ENCODE data around the gene XKRX.

XKRX gene

DNA sequence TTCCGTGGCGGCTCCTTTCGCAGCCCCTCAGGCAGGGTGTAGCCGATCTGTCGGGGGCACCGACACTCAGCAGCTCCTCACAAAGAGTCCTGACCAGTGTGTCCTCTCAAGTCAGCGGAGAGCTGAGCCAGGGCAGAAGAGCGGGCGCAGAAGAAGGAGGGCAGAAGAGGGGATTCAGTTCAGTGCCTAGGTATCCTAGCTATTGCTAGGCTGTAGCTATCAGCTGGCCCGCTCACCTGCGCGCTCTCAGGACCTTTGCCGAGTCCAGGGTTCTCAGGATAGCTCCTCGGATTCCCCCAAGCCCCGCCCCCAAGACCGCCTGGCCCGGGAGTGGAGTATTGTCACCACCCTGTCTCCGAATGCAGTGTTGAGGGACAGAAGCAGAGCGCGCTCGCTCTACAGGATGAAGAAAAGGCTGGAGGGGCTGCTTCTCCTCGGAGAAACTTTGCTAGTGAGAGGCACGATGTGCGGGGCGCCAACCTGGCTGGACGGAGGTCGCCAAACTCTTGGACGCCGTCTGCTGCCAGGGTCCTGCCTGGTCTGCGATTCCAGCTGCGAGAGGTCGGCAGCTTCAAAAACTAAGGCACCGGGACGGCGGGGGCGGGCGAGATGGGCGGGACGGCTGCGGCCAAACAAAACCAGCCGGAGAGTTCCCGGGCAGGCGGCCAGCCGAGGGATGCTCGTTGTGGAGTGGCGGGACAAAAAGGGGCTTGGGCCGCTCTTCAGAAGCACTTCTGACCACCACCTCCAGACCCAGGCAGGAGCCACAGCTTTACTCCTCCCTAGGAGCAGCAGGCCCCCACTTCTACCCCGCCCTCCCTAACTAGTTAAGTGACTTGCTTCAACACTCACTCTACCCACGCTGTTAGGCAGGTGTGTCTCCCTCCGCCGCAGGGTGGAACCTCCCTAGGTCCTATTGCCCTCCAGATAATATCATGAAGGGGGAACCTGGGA, at the start of gene XKRX:
Gene XKRX (minus strand): TSS at position 258 of the 954 bp plus-strand sequence. CDS start 613 bp downstream, outside the sequence.
- DNase-seq (ENCODE audit: low spot score): no peak
- no peak for FAIRE-seq

DNA sequence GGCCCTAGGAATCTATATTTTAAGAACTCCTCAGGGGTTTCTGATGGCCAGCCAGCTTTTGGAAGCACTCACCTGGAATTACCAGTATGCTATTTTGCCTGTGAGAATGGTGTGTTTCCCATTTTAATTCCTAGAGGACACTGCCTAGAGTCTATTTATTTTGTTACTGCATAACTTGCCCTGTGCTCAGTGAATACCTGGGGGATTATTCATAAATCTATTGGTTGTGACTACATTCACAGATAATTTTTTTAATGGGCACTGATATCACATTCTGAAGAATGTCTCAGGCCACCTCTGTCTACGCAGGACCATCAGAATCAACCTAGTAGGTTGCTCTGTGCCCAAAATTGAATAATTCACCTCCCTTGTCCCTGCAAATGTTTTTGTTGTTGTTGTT, 47.5 kb upstream of the XKRX start:
- FAIRE-seq (no peak), DNase-seq (ENCODE audit: low spot score) (no peak)

DNA sequence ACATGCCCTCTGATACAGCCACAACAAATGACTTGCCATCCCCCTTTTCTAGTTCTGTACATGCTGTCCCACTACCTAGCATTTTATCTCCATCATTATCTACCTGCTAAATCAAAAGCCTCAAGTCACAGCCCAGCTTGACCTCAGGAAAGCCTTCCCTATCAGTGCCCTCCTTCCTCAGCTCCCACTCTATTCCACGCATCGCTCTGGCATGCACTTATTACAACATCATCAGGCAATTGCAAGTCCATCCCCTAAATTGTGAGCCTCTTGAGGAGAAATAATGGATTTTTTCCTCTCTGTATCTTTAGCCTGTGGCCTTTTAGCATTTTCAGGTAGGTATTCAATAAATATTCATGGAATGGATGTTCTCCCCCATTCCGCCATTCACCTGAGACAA, 46.5 kb upstream of the XKRX start:
- FAIRE-seq (no peak), DNase-seq (ENCODE audit: low spot score) (no peak)

DNA sequence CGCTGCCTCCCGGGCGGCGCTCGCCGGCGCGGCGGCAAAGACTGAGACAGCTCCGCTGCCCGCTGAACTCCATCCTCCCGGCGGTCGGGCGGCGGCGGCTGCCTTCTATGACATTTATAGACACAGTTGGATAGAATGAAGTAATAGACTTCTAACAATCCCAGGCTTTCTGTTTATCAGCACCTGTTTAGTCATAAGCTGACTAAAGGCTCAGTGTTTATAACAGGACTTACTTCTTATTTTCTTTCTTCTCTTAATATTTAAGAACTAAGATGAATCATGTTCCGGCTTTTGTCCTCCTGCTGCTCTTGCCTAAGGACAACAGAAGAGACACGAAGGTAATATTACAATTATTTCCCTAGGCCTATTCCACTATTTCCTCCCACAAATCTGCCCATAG, 44.7 kb upstream of the XKRX start:
- FAIRE-seq (no peak), DNase-seq (ENCODE audit: low spot score) (no peak)

DNA sequence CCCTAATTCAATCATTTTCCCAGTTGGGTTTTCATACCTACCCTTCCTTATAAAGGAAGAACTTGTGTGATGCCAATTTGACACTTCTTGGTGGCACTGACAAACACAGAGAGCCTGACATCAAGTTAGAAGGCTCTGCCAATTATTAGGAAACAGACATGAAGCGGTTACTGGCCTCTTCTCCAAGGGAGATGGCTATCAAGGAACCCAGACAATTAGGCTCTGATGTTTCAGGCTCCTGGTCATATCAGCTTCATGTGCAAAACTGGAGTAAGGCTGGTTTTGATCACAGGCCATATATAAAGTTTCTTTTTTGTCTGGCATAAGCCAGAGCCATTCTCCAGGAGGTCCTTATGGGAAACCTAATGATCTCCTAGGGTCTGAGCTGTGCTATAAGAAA, 41.2 kb upstream of the XKRX start:
- FAIRE-seq: no peak

DNA sequence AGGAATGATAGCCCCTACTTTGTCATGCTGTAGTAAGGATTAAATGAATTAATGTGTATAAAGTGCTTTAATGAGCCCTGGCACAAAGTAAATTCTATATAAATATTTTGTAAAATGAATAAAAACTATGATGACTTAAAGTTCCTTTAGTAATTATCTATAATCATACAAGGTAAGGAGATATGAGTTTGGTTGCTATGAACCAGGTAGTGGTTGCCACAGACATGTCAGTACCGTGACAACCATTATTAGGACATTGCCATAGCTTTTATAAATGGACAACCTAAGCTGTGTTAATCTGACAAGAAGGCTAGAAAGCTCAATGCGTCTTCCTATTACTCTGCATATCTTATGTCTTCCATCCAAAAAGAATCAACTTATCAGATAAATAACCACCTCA, 40.7 kb upstream of the XKRX start, which contains the start of gene ARL13A:
Gene ARL13A (plus strand): TSS at position 301 of the 400 bp plus-strand sequence. CDS start 3,982 bp downstream, outside the sequence.
- FAIRE-seq (no peak), DNase-seq (ENCODE audit: low spot score) (no peak)

More for the DNA sequence above, 41.2 kb upstream of the XKRX start:
- no peak for DNase-seq (ENCODE audit: low spot score)

DNA sequence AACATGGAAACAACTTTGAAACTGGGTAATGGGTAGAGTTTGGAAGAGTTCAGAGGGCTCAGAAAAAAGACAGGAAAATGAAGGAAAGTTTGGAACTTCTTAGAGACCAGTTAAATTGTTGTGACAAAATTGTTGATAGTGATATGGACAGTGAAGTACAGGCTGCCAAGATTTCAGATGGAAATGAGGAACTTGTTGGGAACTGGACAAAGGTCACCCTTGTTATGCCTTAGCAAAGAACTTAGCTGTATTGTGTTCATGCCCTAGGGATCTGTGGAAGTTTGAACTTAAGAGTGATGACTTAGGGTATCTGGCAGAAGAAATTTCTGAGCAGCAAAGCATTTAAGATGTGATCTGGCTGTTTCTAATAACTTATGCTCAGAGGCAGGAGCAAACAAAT, 35.6 kb upstream of the XKRX start:
- FAIRE-seq (no peak), DNase-seq (ENCODE audit: low spot score) (no peak)

DNA sequence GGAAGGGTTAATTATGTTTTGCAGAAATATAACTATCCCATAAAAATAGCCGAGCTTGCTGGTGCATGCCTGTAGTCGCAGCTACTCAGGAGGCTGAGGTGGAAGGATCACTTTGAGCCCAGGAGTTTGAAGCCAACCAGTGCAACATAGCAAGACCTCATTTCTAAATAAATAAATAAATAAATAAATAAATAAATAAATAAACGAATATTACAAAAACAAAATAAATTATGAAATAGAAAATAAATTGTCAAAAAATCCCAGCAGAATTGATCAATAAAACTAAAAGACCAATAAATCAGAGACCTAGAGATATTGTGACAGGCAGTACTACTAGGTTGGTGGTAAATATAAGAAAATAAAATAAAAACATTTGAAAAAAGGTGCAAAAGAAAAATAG, 34.1 kb upstream of the XKRX start:
- FAIRE-seq (no peak), DNase-seq (ENCODE audit: low spot score) (no peak)

DNA sequence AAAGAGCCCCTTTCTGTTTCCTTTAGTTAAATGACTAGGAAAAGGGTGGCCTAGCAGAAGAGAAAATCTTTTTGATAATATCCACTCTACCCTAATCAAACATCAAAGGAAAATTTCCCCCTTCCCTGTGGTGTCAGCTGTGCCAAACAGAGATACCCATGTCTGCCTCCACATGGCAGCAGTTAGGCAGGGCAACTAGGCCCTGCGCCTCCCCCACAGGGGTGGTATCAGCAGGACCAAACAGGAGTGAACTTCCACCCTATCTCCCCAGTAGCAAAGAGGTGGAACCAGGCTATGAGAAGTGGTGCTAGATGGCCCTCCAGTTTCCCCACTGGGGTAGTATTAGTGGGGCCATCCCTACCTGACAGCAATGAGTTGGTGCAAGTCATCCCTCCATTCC, 19.8 kb upstream of the XKRX start:
- DNase-seq (ENCODE audit: low spot score) (no peak), FAIRE-seq (no peak)

DNA sequence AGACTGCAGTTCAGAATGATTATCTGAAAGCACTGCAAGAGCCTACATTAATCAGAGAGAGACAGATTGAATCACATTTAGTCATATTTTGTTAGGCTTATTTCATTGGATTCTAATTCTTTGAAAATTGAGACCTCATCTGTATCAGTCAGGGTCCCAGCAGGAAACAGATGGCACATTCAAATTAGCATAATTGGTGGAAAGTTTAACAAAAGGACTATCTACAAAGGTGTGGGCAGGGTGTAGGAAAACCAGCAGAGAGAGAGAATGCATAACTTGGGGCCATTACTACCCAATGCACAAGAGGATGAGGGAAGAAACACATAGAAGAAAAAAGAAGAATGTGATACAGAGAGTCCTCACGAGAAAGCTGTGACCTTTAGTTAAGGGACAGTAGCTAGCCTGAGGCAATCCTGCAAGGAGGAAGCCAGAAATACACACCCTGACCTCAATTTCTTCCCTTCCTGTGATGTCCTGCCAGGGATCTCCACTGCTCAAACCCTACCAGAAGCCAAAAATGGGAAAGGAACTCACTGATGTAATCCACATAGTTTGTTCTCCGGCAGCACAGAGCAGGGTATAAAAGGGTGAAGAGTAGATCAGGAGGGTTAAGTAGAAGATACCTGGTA, 17.7 kb upstream of the XKRX start:
- FAIRE-seq (no peak), DNase-seq (ENCODE audit: low spot score) (no peak)

DNA sequence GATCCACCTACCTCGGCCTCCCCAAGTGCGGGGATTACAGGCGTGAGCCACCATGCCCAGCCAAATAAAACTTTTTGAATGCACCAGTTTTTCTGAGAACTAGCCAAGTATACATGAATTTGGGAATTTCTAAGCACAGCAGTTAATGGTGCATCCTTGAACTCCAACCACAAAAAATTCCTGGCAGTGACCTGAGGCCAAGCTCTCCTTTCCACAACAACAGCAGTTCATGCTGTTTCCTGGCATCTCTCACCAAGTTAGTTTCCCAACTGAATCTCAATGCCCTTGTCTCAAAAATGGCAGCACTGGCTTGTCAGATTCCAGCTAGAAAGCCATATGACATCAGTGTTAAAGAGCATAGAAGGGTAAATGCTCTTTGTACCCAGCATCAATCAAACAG, 15.9 kb upstream of the XKRX start:
- FAIRE-seq (no peak), DNase-seq (ENCODE audit: low spot score) (no peak)

DNA sequence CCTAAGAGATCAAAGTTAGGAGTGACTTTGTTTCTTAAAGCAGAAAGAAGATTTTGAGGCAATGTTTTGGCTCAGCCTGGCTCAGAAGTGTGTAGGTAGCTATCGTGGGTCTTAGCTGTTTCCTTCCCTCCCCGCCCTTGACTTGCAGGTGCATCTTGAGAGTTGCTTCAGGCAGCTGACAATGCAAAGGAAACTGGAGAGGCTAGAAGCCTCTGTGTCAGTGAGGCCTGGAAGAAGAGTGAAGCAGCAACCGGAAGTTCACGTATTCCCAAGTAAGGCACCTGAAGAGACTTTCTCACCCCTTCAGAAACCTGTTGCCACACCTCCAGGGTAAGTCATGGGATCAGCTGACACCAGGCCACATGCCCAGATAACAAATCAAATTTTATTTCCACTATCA, 10.6 kb upstream of the XKRX start:
- FAIRE-seq (no peak), DNase-seq (ENCODE audit: low spot score) (no peak)

DNA sequence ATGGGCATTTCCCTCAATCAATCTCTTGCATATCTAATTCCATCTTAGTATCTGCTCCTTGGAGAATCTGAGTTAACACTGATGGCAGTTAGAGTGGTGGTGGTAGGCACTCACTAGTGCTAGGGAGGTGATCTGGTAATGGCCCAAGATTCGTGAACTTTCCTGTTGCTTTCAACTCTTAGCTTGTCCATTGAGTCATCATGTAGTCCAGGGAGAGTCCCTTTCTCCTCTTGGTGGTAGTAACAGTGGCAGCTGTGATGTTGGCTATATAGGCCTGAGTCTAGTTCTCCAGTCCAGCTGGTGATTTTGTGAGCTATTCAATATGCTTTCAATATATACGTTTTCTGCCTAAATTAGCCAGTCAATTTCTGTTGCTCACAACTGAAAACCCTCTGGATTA, 7.0 kb upstream of the XKRX start:
- FAIRE-seq: no peak

DNA sequence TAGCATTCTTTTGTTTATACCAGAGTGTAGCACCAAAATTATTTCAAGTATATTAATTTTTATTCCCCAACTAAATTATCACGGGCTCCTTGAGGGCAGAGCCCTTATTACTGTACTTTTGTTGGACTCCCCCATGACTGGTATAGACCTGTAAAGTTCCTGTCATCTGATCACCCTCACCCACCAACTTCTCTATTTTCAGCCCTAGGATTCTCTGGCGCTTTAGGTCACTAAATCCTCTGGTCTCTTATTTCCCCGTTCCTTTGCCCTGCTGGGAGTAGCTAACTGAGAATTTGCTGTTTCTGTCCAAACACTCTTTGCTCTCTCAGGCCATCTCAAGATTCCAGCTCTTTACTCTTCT, 3.2 kb upstream of the XKRX start:
- FAIRE-seq: no peak
- DNase-seq (ENCODE audit: low spot score): no peak

More for the DNA sequence above, 7.0 kb upstream of the XKRX start:
- DNase-seq (ENCODE audit: low spot score): no peak

DNA sequence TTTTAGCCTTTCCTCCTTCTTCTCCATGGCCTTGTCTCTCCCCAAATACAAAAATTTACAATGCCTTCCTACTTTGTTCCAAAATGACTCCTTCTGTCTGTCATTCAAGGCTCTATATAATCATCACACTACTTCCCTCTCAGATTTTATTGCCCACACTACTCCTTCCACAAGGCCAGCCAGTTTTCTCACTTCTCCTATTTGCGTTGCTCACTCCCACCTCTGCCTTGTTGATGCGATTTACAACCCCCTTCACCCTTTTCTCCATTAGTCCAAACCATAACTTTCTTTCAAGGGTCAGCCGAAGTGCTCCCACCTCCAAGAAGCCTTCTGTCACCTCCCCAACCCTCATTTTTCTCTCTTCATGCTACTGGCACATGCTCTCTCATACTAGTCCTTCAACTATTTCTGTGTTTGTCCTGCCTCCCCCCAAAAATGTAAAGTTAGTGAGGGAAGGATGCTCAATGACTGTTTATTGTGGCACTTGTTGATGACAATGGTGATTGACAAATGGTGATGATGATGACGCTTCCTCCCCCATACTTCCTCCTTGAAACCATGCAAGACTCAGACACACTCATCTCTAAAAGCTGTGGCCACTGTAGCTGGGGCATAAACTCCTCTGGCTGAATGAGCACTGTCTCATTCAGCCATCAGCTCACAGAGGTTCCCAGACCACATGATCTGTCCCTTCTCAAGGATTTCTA, 2.7 kb upstream of the XKRX start:
- DNase-seq (ENCODE audit: low spot score) (no peak), FAIRE-seq (no peak)

DNA sequence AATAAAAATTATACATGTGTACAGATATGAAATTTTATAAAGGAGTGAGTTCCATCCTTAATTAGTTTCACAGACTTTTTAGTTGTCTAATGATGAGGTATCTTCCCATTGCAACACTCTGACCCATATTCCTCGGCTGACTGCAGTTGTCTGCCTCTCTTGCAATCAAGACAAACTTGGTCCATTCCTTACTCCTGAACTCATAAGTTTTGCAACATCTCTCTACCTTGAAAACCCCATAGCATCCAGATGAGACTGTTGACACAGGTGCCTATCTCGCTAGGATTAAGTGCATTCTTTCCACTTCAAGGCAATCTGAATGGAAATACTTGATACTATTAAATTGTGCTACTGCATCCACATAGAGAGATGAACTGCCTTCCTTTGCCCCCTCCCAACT, 2.3 kb downstream of the XKRX start:
- DNase-seq (ENCODE audit: low spot score) (no peak), FAIRE-seq (no peak)

DNA sequence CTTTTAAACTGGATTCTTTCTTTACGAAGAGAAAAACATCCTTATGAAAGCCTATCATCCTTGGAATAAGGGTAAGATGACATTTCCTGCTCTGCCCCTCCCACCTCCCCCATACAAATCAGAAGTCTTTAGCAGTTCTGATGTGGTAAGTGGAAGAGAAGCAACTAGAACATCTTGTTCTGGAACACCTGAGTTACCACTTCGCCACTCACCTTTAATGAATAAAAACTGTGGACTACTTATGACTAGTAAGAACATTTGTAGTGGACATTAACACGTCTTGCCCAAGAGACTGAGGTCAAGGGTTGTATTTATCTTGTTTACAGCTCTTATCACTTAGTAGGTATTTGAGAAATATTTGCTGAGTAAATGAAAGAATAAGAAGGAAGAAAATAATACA, 4.3 kb downstream of the XKRX start:
- DNase-seq (ENCODE audit: low spot score) (no peak), FAIRE-seq (no peak)

DNA sequence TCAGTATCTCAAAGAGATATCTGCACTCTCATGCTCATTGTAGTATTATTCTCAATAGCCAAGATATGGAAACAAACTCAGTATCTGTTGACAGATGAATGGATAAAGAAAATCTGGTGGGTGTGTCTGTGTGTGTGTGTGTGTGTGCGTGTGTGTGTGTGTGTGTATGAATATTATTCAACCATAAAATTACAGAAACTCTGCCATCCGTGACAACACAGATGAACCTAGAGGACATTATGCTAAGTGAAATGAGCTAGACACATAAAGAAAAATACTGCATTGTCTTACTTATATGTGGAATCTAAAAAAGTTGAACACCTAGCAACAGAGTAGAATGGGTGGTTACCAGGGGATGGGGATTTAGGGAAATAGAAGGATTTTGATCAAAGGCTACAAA, 13.2 kb downstream of the XKRX start:
- FAIRE-seq: no peak
- DNase-seq (ENCODE audit: low spot score): no peak

DNA sequence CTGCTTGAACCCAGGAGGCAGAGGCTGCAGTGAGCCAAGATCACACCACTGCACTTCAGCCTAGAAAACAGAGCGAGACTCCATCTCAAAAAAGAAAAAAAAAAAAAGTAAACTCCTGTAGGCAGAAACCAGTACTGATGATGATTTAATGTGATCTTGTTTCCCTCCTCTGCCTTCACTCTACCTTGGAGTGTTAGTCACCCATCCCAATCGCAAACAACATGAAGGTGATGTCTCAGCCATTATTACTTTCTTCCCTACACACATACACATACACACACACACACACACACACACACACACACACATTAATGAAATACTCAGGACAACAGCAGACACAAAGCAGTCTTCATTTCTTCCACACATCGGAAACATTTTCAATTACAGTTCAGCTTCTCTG, 15.6 kb downstream of the XKRX start:
- DNase-seq (ENCODE audit: low spot score): no peak
- no peak for FAIRE-seq

DNA sequence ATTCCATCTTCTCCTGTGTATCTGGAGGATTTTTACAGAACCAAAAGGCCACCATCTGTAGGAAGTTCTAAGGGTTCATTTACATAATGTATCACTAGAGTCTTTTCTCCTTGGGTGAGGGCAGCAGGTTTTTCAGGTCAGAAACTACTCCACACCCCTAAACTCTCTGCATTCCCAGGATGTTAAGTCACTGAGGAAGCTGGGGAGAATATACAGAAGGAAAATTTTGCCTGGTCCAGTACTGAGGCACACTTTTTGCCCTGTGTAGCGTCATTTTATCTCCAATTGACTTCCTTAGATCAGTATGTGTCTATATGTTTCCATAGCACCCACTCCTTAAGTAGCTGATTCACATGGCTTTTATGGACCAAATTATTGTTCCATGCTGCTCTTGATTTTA, 17.0 kb downstream of the XKRX start:
- no peak for FAIRE-seq

DNA sequence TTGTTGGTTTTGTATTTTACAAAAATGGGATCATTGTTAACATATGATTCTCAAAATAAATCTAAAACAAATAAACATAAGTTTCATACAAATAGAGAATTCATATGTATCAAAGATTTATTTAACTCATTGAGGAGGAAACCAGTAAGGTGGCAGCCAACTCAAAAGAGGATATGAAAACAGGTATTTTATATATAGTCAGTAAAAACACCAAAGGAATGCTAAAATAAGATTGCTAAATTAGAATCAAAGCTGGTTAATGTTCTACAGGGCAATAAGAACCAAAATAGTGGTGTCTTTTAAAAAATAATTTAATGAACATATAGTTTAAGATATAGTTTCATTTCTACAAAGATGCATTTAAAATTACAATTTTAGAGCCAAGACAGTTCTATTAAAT, 23.1 kb downstream of the XKRX start:
- FAIRE-seq (no peak), DNase-seq (ENCODE audit: low spot score) (no peak)

More for the DNA sequence above, 17.0 kb downstream of the XKRX start:
- no peak for DNase-seq (ENCODE audit: low spot score)

DNA sequence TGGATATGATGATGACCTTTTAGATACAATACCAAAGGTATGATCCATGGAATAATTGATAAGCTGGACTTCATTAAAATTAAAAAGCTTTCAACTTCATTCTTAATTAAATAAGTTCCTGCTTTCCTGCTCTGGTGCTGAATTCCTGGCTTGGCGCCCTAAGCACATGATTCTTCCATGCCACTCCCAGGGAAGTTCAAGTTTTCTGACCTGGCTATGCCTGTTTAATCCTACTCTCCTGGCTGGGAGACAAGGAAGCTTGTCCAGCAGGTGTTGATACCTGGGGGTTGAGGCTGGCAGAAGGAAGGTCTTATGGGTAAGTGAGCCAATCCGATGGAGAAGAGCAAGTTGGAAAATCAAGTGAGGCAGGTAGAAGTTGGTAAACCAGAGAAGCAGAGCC, 24.3 kb downstream of the XKRX start:
- no peak for FAIRE-seq

More for the DNA sequence above, 24.3 kb downstream of the XKRX start:
- DNase-seq (ENCODE audit: low spot score): no peak
